ENCODE measurements around the gene UPK3A.

DNA sequence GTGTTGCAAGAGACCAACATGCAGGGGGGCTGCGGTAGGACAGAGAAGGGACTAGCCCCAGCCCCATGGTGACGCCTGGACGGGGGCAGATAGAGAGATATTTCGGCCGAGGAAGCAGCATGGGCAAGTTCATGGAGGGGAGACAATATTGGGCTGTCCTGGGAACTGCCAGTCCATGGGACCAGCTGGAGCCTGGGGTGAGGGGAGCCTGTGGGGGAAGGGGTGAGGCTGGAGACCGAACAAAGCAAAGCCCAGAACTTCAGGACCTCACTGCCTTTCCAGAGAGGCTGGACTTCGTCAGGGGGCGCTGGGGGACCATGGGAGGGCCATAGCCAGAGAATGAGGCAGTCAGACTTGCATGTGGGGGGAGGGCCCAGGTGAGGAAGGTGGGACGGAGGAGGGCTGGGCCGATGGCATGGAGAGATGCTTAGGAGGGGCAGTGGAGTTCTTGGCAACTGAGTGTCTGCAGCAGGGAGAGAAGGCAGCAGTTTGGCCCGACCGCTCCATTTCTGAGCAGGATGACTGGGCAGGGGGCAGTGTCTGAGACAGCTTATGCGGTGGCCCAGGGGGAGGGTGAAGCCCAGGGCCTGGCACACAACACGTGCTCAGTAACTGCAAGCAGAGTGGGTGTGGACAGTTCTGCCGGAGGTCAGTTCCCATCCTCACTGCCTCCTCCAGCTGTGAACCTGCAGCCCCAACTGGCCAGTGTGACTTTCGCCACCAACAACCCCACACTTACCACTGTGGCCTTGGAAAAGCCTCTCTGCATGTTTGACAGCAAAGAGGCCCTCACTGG lies 712 bp downstream of the UPK3A start:
- TF ChIP-seq, protein P1, sequence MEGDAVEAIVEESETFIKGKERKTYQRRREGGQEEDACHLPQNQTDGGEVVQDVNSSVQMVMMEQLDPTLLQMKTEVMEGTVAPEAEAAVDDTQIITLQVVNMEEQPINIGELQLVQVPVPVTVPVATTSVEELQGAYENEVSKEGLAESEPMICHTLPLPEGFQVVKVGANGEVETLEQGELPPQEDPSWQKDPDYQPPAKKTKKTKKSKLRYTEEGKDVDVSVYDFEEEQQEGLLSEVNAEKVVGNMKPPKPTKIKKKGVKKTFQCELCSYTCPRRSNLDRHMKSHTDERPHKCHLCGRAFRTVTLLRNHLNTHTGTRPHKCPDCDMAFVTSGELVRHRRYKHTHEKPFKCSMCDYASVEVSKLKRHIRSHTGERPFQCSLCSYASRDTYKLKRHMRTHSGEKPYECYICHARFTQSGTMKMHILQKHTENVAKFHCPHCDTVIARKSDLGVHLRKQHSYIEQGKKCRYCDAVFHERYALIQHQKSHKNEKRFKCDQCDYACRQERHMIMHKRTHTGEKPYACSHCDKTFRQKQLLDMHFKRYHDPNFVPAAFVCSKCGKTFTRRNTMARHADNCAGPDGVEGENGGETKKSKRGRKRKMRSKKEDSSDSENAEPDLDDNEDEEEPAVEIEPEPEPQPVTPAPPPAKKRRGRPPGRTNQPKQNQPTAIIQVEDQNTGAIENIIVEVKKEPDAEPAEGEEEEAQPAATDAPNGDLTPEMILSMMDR (IDR thresholded peaks at IDR 0.05), result no peak
- no peak for TF ChIP-seq POLR2A (IDR thresholded peaks at IDR 0.05)
